ENCODE results near the gene NIPAL4.

GRCh38 chr5:157458835-157459234, 1.2 kb upstream of the NIPAL4 start:
- TF ChIP-seq CTCF (IDR thresholded peaks at IDR 0.05) (no peak), POLR2A (IDR thresholded peaks at IDR 0.05) (no peak)

All from lower leg skin (tissue), 3 donors.